ENCODE results near the gene ROBO1.

DNA sequence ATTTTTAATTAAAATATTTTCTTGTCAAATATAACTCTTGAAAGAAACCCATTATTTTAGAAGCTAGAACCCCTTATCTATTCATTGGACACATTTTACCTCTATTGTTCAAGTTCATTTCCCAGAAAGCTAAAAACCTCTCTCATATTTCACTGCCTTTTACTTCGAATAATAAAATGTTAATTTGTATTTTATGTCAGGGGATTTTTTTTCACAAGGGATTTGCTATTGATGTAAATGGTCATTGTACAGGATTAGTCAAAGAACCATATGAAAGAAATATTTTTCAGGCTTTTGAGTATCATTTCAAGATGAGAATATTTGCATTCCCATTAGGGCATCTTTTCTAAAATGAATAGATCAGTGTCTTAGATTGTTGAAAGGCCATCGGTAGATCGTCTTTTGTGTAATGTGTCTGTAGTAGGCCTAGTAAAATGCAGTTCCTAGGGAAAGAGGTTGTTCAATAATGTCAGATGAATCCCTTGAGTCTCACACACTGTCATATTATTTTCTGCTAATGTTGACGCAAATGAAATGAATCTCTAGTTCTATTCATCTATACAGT is 114.5 kb downstream of the ROBO1 start:
- TF ChIP-seq POLR2AphosphoS5 (IDR thresholded peaks at IDR 0.05; ENCODE audit: low read depth, low read length), result no peak
- TF ChIP-seq POLR2A (IDR thresholded peaks at IDR 0.05; ENCODE audit: low read depth, low read length), result no peak
- no peak for TF ChIP-seq TAF1 (IDR thresholded peaks at IDR 0.05; ENCODE audit: borderline replicate concordance, low read depth, low read length)

Measured in GM12892 (cell line).